GM23248 (cell line): ENCODE measurements around the gene LIN54.

Source experiments
- EZH2 ChIP-seq: fragments of 200-600 bp; sonication (generic); IDR thresholded peaks from 2 replicates; pipeline ENCODE4 v1.6.1; 2018; ENCODE audit warnings: antibody characterized with exemption, mild to moderate bottlenecking; ENCODE audit not compliant: insufficient read depth, poor library complexity, severe bottlenecking
- EZH2phosphoT487 ChIP-seq: fragments of 200-600 bp; sonication (generic); IDR thresholded peaks from 2 replicates; pipeline ENCODE4 v1.6.1; 2018; ENCODE audit warnings: antibody characterized with exemption, moderate library complexity, mild to moderate bottlenecking, low read depth; ENCODE audit not compliant: insufficient read depth

DNA sequence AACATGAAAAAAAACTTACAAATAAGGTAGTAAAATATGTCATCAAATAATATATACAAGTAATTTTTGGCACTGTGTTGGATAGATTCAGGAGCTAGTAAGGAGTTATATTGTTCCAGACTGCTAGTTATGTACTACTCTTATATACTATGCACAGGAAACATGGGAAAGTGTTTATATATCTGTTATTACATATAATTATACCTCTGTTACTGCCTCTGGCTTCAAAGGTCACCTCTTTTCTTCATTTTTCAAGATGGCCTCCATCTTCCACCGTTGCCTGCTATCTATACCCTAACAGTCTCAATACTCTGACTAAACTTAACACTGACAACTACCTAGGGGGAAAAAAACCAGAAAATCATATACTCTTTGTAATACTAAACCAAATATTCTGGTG lies 29.5 kb downstream of the LIN54 start:
- TF ChIP-seq EZH2: no peak
- TF ChIP-seq EZH2phosphoT487: no peak
